NCI-H1417 treated with DMSO at 0.1 percent for 48 hours (cell line): ENCODE data around the gene EPHA3.

Experiments used
- DNase-seq: peaks from one replicate; lab custom pipeline; 2025; lab: John Stamatoyannopoulos, UW

EPHA3 gene

GRCh38 chr3:89107461-89108290, at the start of gene EPHA3:
Gene EPHA3 (plus strand): TSS chr3:89107621. CDS start chr3:89107749, 128 bp downstream.
- DNase-seq: peak; percentile 90

- DNase-seq: no peak
Observed at GRCh38 chr3:89058371-89058770, 49.0 kb upstream of the EPHA3 start.

- no peak for DNase-seq
Observed at GRCh38 chr3:89059211-89059925, 48.1 kb upstream of the EPHA3 start.

- no peak for DNase-seq
Observed at GRCh38 chr3:89061259-89061658, 46.2 kb upstream of the EPHA3 start.

GRCh38 chr3:89067736-89068135, 39.7 kb upstream of the EPHA3 start:
- DNase-seq: no peak

- DNase-seq: peak; percentile 11
Observed at GRCh38 chr3:89072642-89073041, 34.8 kb upstream of the EPHA3 start.

GRCh38 chr3:89079944-89080343, 27.5 kb upstream of the EPHA3 start:
- DNase-seq: no peak

- DNase-seq: no peak
Observed at GRCh38 chr3:89087851-89088250, 19.6 kb upstream of the EPHA3 start.

GRCh38 chr3:89098173-89098572, 9.2 kb upstream of the EPHA3 start:
- no peak for DNase-seq

GRCh38 chr3:89098964-89099585, 8.3 kb upstream of the EPHA3 start:
- peak; percentile 39 for DNase-seq

GRCh38 chr3:89101251-89101650, 6.2 kb upstream of the EPHA3 start:
- no peak for DNase-seq

- DNase-seq: no peak
Observed at GRCh38 chr3:89101921-89102320, 5.5 kb upstream of the EPHA3 start.

GRCh38 chr3:89104499-89104898, 2.9 kb upstream of the EPHA3 start:
- DNase-seq: no peak

GRCh38 chr3:89105503-89105902, 1.9 kb upstream of the EPHA3 start:
- DNase-seq: no peak

- no peak for DNase-seq
Observed at GRCh38 chr3:89108291-89108550, 800 bp downstream of the EPHA3 start.

- DNase-seq: no peak
Observed at GRCh38 chr3:89113344-89113743, 5.9 kb downstream of the EPHA3 start.

GRCh38 chr3:89113893-89114840, 6.7 kb downstream of the EPHA3 start:
- DNase-seq: no peak

- DNase-seq: no peak
Observed at GRCh38 chr3:89114841-89115223, 7.4 kb downstream of the EPHA3 start.

- no peak for DNase-seq
Observed at GRCh38 chr3:89116476-89116875, 9.1 kb downstream of the EPHA3 start.

- no peak for DNase-seq
Observed at GRCh38 chr3:89138048-89138447, 30.6 kb downstream of the EPHA3 start.

GRCh38 chr3:89139870-89140269, 32.4 kb downstream of the EPHA3 start:
- DNase-seq: no peak

GRCh38 chr3:89144080-89144479, 36.7 kb downstream of the EPHA3 start:
- no peak for DNase-seq
